Stomach (tissue), 9 donors: ENCODE results near the gene PIGX. TPM values are rescaled to one million over a fixed set of nuclear protein-coding genes. Genes with fewer than 3 reads are reported as not detected.

ENCODE experiments used
- DNase-seq, 2 donors: peaks; one replicate each; pipeline versions ENCODE4 v3.0.0 to v3.0.0-alpha.2; 2013 to 2019
- H3K27ac ChIP-seq, 5 donors: fragments of 200-600 bp in 4 of 5; sonication (generic) in 4 of 5; one replicate each; pipeline ENCODE4 v1.5.1; 2013 to 2019; ENCODE audit warnings: mild to moderate bottlenecking in 1 of 5, moderate library complexity in 1 of 5
- H3K27me3 ChIP-seq, 3 donors: fragments of 200-600 bp; sonication (generic); one replicate each; pipeline ENCODE4 v1.5.1; 2017 to 2019; ENCODE audit warnings: mixed run types in 1 of 3
- H3K36me3 ChIP-seq, 4 donors: fragments of 200-600 bp; sonication (generic); 1 replicate in 3 of 4; 2 replicates in 1 of 4; pipeline ENCODE4 v1.5.1; 2016 to 2019
- H3K4me1 ChIP-seq, 4 donors: fragments of 200-600 bp; sonication (generic); one replicate each; pipeline ENCODE4 v1.5.1; 2016 to 2019
- H3K4me3 ChIP-seq, 4 donors: fragments of 200-600 bp; sonication (generic) in 3 of 4; one replicate each; pipeline ENCODE4 v1.5.1; 2016 to 2019; ENCODE audit warnings: mild to moderate bottlenecking in 1 of 4
- H3K9me3 ChIP-seq, 4 donors: fragments of 200-600 bp; sonication (generic); one replicate each; pipeline ENCODE4 v1.5.1; 2016 to 2019
- CTCF ChIP-seq, 7 experiments: fragments of 450-650 bp in 4 of 7; fragments of 200-600 bp in 3 of 7; sonication (generic) in 3 of 7; IDR thresholded peaks; one replicate each; pipeline ENCODE4 v1.5.1; 2016 to 2019; ENCODE audit warnings: antibody characterized with exemption in 7 of 7, control low read depth in 2 of 7, mild to moderate bottlenecking in 1 of 7
- EP300 ChIP-seq: sonication (generic); formaldehyde crosslinking; IDR thresholded peaks from one replicate; pipeline ENCODE4 v1.6.1; 2017; ENCODE audit warnings: antibody characterized with exemption
- POLR2A ChIP-seq, 4 donors: fragments of 450-650 bp; IDR thresholded peaks; one replicate each; pipeline ENCODE4 v1.6.1; 2016; ENCODE audit warnings: antibody characterized with exemption in 4 of 4, control low read depth in 2 of 4, mild to moderate bottlenecking in 1 of 4, moderate library complexity in 1 of 4
- POLR2AphosphoS5 ChIP-seq, 3 donors: sonication (generic); formaldehyde crosslinking; IDR thresholded peaks; one replicate each; pipeline ENCODE4 v1.6.1; 2016; ENCODE audit warnings: antibody characterized with exemption in 3 of 3
- WGBS, 5 donors: extraction: QIAGEN DNeasy Blood & Tissue Kit in 3 of 5; methylation state at CpG; one replicate each; pipeline versions ENCODE4 v1.1.5 to v1.1.7; 2013 to 2018; 5-methylcytosine and 5-hydroxymethylcytosine counted together
- intact Hi-C: fragments of 100-400 bp; cut with DNase I; formaldehyde crosslinking; loops from one replicate; pipeline ENCODE4 v1.15.1; 2023; ENCODE audit warnings: low total_unique reads
- polyA plus RNA-seq, 3 donors: library from polyadenylated mRNA; stranded (reverse); fragments of 200-250 nt; gene quantifications; one replicate each; pipeline ENCODE4 v1.2.3, GENCODE V29; 2013
- total RNA-seq, 5 donors: library from RNA; depleted of rRNA; stranded (reverse); fragments of >200 nt; gene quantifications; one replicate each; pipeline versions ENCODE4 v1.1.0 to v1.2.3, GENCODE V29; 2014 to 2016
- donor health status: healthy with polysubstance abuse.
- donor health status: Bipolar disorder and iron deficiency.
- donor health status: healthy.

The PIGX gene
- total and polyA plus RNA-seq, 8 donors, result 4.6 to 60.8 (median 15.0) TPM

DNA sequence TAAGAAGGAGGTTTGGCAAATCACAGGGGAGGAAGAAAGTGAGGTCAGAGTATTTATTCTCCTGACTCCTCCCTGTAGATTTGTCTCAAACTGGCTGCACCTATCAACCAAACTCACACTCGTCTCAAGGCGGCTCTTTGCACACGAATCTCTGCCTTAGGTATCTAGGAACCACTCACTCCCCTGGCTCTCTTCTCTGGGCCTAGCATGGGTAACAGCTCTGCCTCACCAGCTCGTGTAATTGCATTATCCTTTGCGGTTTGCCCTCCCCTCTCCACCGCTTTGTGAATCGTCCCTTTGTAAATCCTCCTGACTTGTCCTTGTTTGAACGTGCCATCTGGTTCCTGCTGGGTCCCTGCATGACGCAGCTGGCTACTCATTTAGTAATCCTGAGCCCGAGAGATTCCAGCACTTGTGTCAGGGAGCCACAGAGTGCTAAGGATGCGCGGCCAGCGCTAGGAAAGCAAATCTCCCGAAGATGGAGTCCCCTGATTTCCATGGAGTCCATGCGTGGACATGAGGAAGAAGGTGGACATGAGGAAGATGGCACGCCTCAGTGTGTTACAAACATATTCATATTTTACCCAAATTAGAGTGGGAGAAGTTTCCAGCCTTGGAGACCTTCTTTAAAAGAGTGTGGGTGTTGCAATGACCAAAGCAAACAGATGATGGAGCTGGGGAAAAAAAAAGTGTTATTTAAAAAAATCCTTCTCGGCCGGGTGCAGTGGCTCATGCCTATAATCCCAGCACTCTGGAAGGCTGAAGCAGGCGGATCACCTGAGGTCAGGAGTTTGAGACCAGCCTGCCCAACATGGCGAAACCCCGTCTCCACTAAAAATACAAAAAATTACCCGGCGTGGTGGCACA lies 45.9 kb upstream of the PIGX start:
- WGBS, 5 donors, result 42 to 60% (median 53%) methylated on average over 23 of the region's 23 CpGs
- no peak for TF ChIP-seq POLR2A (IDR thresholded peaks at IDR 0.05)
- TF ChIP-seq CTCF (IDR thresholded peaks at IDR 0.05), result no peak
- TF ChIP-seq POLR2AphosphoS5 (IDR thresholded peaks at IDR 0.05), result no peak
- TF ChIP-seq EP300, result no peak
- no peak overlapping the region for H3K4me3 ChIP-seq
- H3K27me3 ChIP-seq, result peaks cover 0 to 5% (median 0%) of the 10 kb centered on the region in 3 donors
- no peaks in the 10 kb centered on the region for H3K9me3 ChIP-seq
- intact Hi-C loops, result no loop called here
- H3K36me3 ChIP-seq, result peaks cover 0 to 3% (median 0%) of the 10 kb centered on the region in 4 donors
- DNase-seq, result peak in 1 of 2 donors; percentile 53
- peaks cover 0 to 7% (median 3%) of the 10 kb centered on the region in 4 donors for H3K4me1 ChIP-seq
- H3K27ac ChIP-seq, result no peak overlapping the region

GRCh38 chr3:196667056-196667825 lies 44.9 kb upstream of the PIGX start:
- no peak overlapping the region for H3K4me3 ChIP-seq
- H3K27me3 ChIP-seq, result peaks cover 0 to 5% (median 0%) of the 10 kb centered on the region in 3 donors
- no peak for DNase-seq
- peaks cover 0 to 7% (median 3%) of the 10 kb centered on the region in 4 donors for H3K4me1 ChIP-seq
- no peaks in the 10 kb centered on the region for H3K36me3 ChIP-seq
- 86 to 91% (median 89%) methylated on average over 14 of the region's 14 CpGs for WGBS, 5 donors
- intact Hi-C loops, result no loop called here
- H3K27ac ChIP-seq, result no peak overlapping the region
- TF ChIP-seq CTCF (IDR thresholded peaks at IDR 0.05), result no peak
- no peak for TF ChIP-seq POLR2AphosphoS5 (IDR thresholded peaks at IDR 0.05)
- no peak for TF ChIP-seq POLR2A (IDR thresholded peaks at IDR 0.05)
- TF ChIP-seq EP300, result no peak
- H3K9me3 ChIP-seq, result no peaks in the 10 kb centered on the region

DNA sequence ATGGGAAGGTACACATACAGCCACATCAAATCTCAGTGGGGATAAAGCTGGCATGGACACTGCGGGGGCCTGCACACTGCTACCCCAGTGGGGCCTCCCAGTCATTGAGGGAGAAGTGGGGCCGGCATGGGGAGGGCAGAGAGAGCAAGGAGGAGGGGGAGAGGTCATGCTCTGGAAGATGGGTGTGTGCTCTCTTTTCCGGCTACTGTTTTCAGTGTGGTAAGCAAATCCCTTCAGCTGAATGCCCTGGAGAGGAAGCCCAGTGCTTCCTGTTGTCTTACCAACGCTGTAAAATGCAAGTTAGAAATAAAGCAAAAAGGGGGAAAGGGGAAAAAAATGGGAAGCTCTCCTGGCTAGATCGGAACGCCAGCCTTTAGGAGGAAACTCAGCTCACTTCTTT lies 41.8 kb upstream of the PIGX start:
- Histone ChIP-seq H3K27me3 (peaks cover 0 to 10% (median 0%) of the 10 kb centered on the region in 3 donors), H3K4me3 (no peak overlapping the region), H3K36me3 (no peaks in the 10 kb centered on the region), H3K27ac (peak overlapping the region in 1 of 5 donors; percentile 32), H3K4me1 (peaks cover 0 to 7% (median 3%) of the 10 kb centered on the region in 4 donors), H3K9me3 (no peaks in the 10 kb centered on the region)
- intact Hi-C loops, result no loop called here
- WGBS, 5 donors, result 30 to 38% (median 36%) methylated on average over 6 of the region's 6 CpGs
- TF ChIP-seq POLR2A (IDR thresholded peaks at IDR 0.05), result no peak
- no peak for TF ChIP-seq CTCF (IDR thresholded peaks at IDR 0.05)
- no peak for TF ChIP-seq POLR2AphosphoS5 (IDR thresholded peaks at IDR 0.05)
- TF ChIP-seq EP300, result no peak
- no peak for DNase-seq

DNA sequence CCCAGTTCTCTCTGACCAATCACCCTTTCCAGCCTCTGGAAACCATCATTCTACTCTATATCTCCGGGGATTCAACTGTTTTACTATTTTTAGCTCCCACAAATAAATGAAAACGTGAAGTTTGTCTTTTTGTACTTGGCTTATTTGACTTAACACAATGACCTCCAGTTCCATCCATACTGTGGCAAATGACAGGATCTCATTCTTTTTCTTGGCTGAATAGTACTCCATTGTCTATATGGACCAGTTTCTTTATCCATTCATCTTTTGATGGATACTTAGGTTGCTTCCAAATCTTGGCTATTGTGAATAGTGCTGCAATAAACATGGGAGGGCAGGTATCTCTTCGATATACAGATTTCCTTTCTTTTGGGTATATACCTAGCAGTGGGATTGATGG lies 38.5 kb upstream of the PIGX start:
- no peak for TF ChIP-seq EP300
- TF ChIP-seq POLR2A (IDR thresholded peaks at IDR 0.05), result no peak
- TF ChIP-seq POLR2AphosphoS5 (IDR thresholded peaks at IDR 0.05), result no peak
- TF ChIP-seq CTCF (IDR thresholded peaks at IDR 0.05), result no peak
- 78 to 90% (median 85%) methylated on average over 3 of the region's 3 CpGs for WGBS, 5 donors

More for the DNA sequence above, 38.5 kb upstream of the PIGX start:
- Histone ChIP-seq H3K4me3 (no peak overlapping the region), H3K27me3 (peaks cover 0 to 10% (median 0%) of the 10 kb centered on the region in 3 donors), H3K27ac (no peak overlapping the region), H3K9me3 (no peaks in the 10 kb centered on the region), H3K36me3 (no peaks in the 10 kb centered on the region), H3K4me1 (peaks cover 0 to 16% (median 6%) of the 10 kb centered on the region in 4 donors)
- no peak for DNase-seq
- intact Hi-C loops, result no loop called here
